SH-SY5Y (cell line): ENCODE data around the gene TIGD7.

ENCODE experiments used
- GATA2 ChIP-seq: IDR thresholded peaks from 2 replicates; pipeline ENCODE4 v1.6.1; 2011; ENCODE audit warnings: mild to moderate bottlenecking, low read depth, low read length
- GATA3 ChIP-seq: IDR thresholded peaks from 2 replicates; pipeline ENCODE4 v1.6.1; 2011; ENCODE audit warnings: low read depth, mild to moderate bottlenecking, low read length, moderate library complexity

GRCh38 chr16:3321816-3322215, 16.6 kb upstream of the TIGD7 start:
- no peak for TF ChIP-seq GATA2
- no peak for TF ChIP-seq GATA3
